Neuron (in vitro differentiated cells): ENCODE results near the gene FAM120A.
"Not testable (repeated sequence)": the region's sequence is repeated elsewhere in the genome, so short reads cannot be mapped to it uniquely, and the experiment has no call there.

Experiments
- H2AFZ ChIP-seq: one replicate; pipeline ENCODE4 v1.6.1; 2013; ENCODE audit warnings: low read depth, mild to moderate bottlenecking, inconsistent platforms, low read length, moderate library complexity
- H3K27me3 ChIP-seq: one replicate; pipeline ENCODE4 v1.6.1; 2013; ENCODE audit warnings: low read length; ENCODE audit not compliant: insufficient read depth
- H3K36me3 ChIP-seq: one replicate; pipeline ENCODE4 v1.6.1; 2013; ENCODE audit warnings: low read length; ENCODE audit not compliant: insufficient read depth
- H3K4me1 ChIP-seq: one replicate; pipeline ENCODE4 v1.6.1; 2013; ENCODE audit warnings: low read length; ENCODE audit not compliant: insufficient read depth
- H3K4me3 ChIP-seq: 2 replicates; pipeline ENCODE4 v1.5.1; 2013; ENCODE audit warnings: mild to moderate bottlenecking, low read length, moderate library complexity
- H3K9me3 ChIP-seq: one replicate; pipeline ENCODE4 v1.6.1; 2013; ENCODE audit warnings: low read length

The FAM120A gene

GRCh38 chr9:93510041-93510440, 58.6 kb downstream of the FAM120A start:
- H2AFZ ChIP-seq, result no peak overlapping the region
- H3K4me3 ChIP-seq, result no peak overlapping the region
- no peaks in the 10 kb centered on the region for H3K9me3 ChIP-seq
- no peaks in the 10 kb centered on the region for H3K27me3 ChIP-seq
- H3K4me1 ChIP-seq, result no peaks in the 10 kb centered on the region
- H3K36me3 ChIP-seq, result peaks cover 5% of the 10 kb centered on the region

GRCh38 chr9:93511228-93511627, 59.7 kb downstream of the FAM120A start:
- not testable (repeated sequence) for H3K4me1 ChIP-seq, H3K27me3 ChIP-seq, H3K36me3 ChIP-seq, H2AFZ ChIP-seq, H3K4me3 ChIP-seq, H3K9me3 ChIP-seq

GRCh38 chr9:93512170-93512812, 60.8 kb downstream of the FAM120A start:
- H3K27me3 ChIP-seq, H3K4me3 ChIP-seq, H2AFZ ChIP-seq, H3K36me3 ChIP-seq, H3K4me1 ChIP-seq, H3K9me3 ChIP-seq: not testable (repeated sequence)

GRCh38 chr9:93513606-93514005, 62.1 kb downstream of the FAM120A start:
- Histone ChIP-seq H3K27me3 (no peaks in the 10 kb centered on the region), H3K9me3 (no peaks in the 10 kb centered on the region), H3K4me3 (no peak overlapping the region), H2AFZ (no peak overlapping the region), H3K4me1 (no peaks in the 10 kb centered on the region), H3K36me3 (peaks cover 5% of the 10 kb centered on the region)

- H2AFZ ChIP-seq, result no peak overlapping the region
- H3K4me3 ChIP-seq, result no peak overlapping the region
- peaks cover 10% of the 10 kb centered on the region for H3K36me3 ChIP-seq
- no peaks in the 10 kb centered on the region for H3K4me1 ChIP-seq
- H3K27me3 ChIP-seq, result no peaks in the 10 kb centered on the region
- H3K9me3 ChIP-seq, result no peaks in the 10 kb centered on the region
Observed at GRCh38 chr9:93517331-93517730, 65.8 kb downstream of the FAM120A start.

GRCh38 chr9:93520523-93520922, 69.0 kb downstream of the FAM120A start:
- no peak overlapping the region for H3K4me3 ChIP-seq
- no peak overlapping the region for H2AFZ ChIP-seq
- H3K4me1 ChIP-seq, result no peaks in the 10 kb centered on the region
- H3K36me3 ChIP-seq, result peaks cover 27% of the 10 kb centered on the region
- no peaks in the 10 kb centered on the region for H3K9me3 ChIP-seq
- H3K27me3 ChIP-seq, result no peaks in the 10 kb centered on the region

GRCh38 chr9:93522736-93523135, 71.3 kb downstream of the FAM120A start:
- H3K9me3 ChIP-seq, result no peaks in the 10 kb centered on the region
- H2AFZ ChIP-seq, result no peak overlapping the region
- H3K36me3 ChIP-seq, result peaks cover 38% of the 10 kb centered on the region
- no peaks in the 10 kb centered on the region for H3K27me3 ChIP-seq
- H3K4me1 ChIP-seq, result no peaks in the 10 kb centered on the region
- H3K4me3 ChIP-seq, result no peak overlapping the region

GRCh38 chr9:93523518-93524144, 72.1 kb downstream of the FAM120A start:
- H2AFZ ChIP-seq, result no peak overlapping the region
- no peaks in the 10 kb centered on the region for H3K9me3 ChIP-seq
- no peak overlapping the region for H3K4me3 ChIP-seq
- H3K27me3 ChIP-seq, result no peaks in the 10 kb centered on the region
- H3K4me1 ChIP-seq, result no peaks in the 10 kb centered on the region
- H3K36me3 ChIP-seq, result peaks cover 43% of the 10 kb centered on the region

GRCh38 chr9:93525476-93525875, 74.0 kb downstream of the FAM120A start:
- Histone ChIP-seq H3K9me3 (no peaks in the 10 kb centered on the region), H3K36me3 (peaks cover 49% of the 10 kb centered on the region), H3K4me1 (no peaks in the 10 kb centered on the region), H2AFZ (no peak overlapping the region), H3K4me3 (no peak overlapping the region), H3K27me3 (no peaks in the 10 kb centered on the region)

- Histone ChIP-seq H3K27me3 (no peaks in the 10 kb centered on the region), H3K4me3 (no peak overlapping the region), H3K36me3 (peaks cover 61% of the 10 kb centered on the region), H3K9me3 (no peaks in the 10 kb centered on the region), H2AFZ (no peak overlapping the region), H3K4me1 (no peaks in the 10 kb centered on the region)
Observed at GRCh38 chr9:93531374-93531773, 79.9 kb downstream of the FAM120A start.

- Histone ChIP-seq H3K4me1 (no peaks in the 10 kb centered on the region), H3K9me3 (no peaks in the 10 kb centered on the region), H2AFZ (no peak overlapping the region), H3K4me3 (no peak overlapping the region), H3K27me3 (no peaks in the 10 kb centered on the region), H3K36me3 (peaks cover 56% of the 10 kb centered on the region)
Observed at GRCh38 chr9:93532141-93532540, 80.7 kb downstream of the FAM120A start.

- Histone ChIP-seq H3K27me3 (no peaks in the 10 kb centered on the region), H3K36me3 (peaks cover 52% of the 10 kb centered on the region), H2AFZ (no peak overlapping the region), H3K9me3 (no peaks in the 10 kb centered on the region), H3K4me1 (no peaks in the 10 kb centered on the region), H3K4me3 (no peak overlapping the region)
Observed at GRCh38 chr9:93533863-93534262, 82.4 kb downstream of the FAM120A start.

- peaks cover 40% of the 10 kb centered on the region for H3K36me3 ChIP-seq
- no peak overlapping the region for H2AFZ ChIP-seq
- H3K9me3 ChIP-seq, result no peaks in the 10 kb centered on the region
- H3K27me3 ChIP-seq, result no peaks in the 10 kb centered on the region
- no peak overlapping the region for H3K4me3 ChIP-seq
- H3K4me1 ChIP-seq, result no peaks in the 10 kb centered on the region
Observed at GRCh38 chr9:93536167-93536566, 84.7 kb downstream of the FAM120A start.

GRCh38 chr9:93536874-93537273, 85.4 kb downstream of the FAM120A start:
- H3K4me1 ChIP-seq, result no peaks in the 10 kb centered on the region
- no peaks in the 10 kb centered on the region for H3K9me3 ChIP-seq
- no peak overlapping the region for H2AFZ ChIP-seq
- H3K27me3 ChIP-seq, result no peaks in the 10 kb centered on the region
- H3K4me3 ChIP-seq, result no peak overlapping the region
- H3K36me3 ChIP-seq, result peaks cover 34% of the 10 kb centered on the region
